Liver (tissue), 9 donors: ENCODE results near the gene SLC14A1. TPM values are rescaled to one million over a fixed set of nuclear protein-coding genes. Genes with fewer than 3 reads are reported as not detected.
A peak's percentile ranks its signal among the peaks of the same experiment; 100 is the strongest.

Experiments used
- DNase-seq: peaks from one replicate; pipeline ENCODE4 v3.0.0-alpha.2; 2017; ENCODE audit warnings: low spot score
- H3K27ac ChIP-seq, 2 donors: one replicate each; pipeline ENCODE4 v1.7.0; 2013; ENCODE audit warnings: inconsistent platforms in 2 of 2, low read length in 2 of 2, control low read depth in 1 of 2, low read depth in 1 of 2, mild to moderate bottlenecking in 1 of 2
- H3K27me3 ChIP-seq, 4 donors: one replicate each; pipeline versions ENCODE4 v1.6.1 to v1.7.0; 2013; ENCODE audit warnings: low read length in 3 of 4, inconsistent platforms in 1 of 4, mild to moderate bottlenecking in 1 of 4, moderate library complexity in 1 of 4; ENCODE audit not compliant: control insufficient read depth in 4 of 4, insufficient read depth in 4 of 4
- H3K36me3 ChIP-seq, 4 donors: one replicate each; pipeline versions ENCODE4 v1.6.1 to v1.7.0; 2013; ENCODE audit warnings: low read length in 3 of 4, mild to moderate bottlenecking in 3 of 4, low read depth in 1 of 4, moderate library complexity in 1 of 4; ENCODE audit not compliant: control insufficient read depth in 4 of 4, insufficient read depth in 3 of 4
- H3K4me1 ChIP-seq, 4 donors: one replicate each; pipeline versions ENCODE4 v1.6.1 to v1.7.0; 2013; ENCODE audit warnings: low read length in 3 of 4, mild to moderate bottlenecking in 3 of 4, moderate library complexity in 1 of 4; ENCODE audit not compliant: control insufficient read depth in 4 of 4, insufficient read depth in 4 of 4
- H3K4me3 ChIP-seq, 3 donors: one replicate each; pipeline versions ENCODE4 v1.6.1 to v1.7.0; 2013; ENCODE audit warnings: low read length in 3 of 3, control low read depth in 1 of 3, low read depth in 1 of 3, mild to moderate bottlenecking in 1 of 3
- H3K9ac ChIP-seq, 2 donors: one replicate each; pipeline ENCODE4 v1.7.0; 2013; ENCODE audit warnings: low read length in 2 of 2, mild to moderate bottlenecking in 2 of 2, moderate library complexity in 2 of 2, control low read depth in 1 of 2, low read depth in 1 of 2
- H3K9me3 ChIP-seq, 4 donors: one replicate each; pipeline versions ENCODE4 v1.6.1 to v1.7.0; 2013; ENCODE audit warnings: low read length in 3 of 4; ENCODE audit not compliant: control insufficient read depth in 4 of 4
- ATF3 ChIP-seq: IDR thresholded peaks from 2 replicates; pipeline ENCODE4 v1.6.1; 2016; ENCODE audit warnings: antibody characterized with exemption
- CTCF ChIP-seq: fragments of 150-350 bp; IDR thresholded peaks from 2 replicates; pipeline ENCODE4 v1.5.1; 2017; ENCODE audit warnings: improper control_type of control experiment, low read depth, low read length; ENCODE audit not compliant: missing input control
- FOXA1 ChIP-seq: IDR thresholded peaks from 2 replicates; pipeline ENCODE4 v1.6.1; 2016; ENCODE audit warnings: antibody characterized with exemption
- FOXA2 ChIP-seq: IDR thresholded peaks from 2 replicates; pipeline ENCODE4 v1.6.1; 2016; ENCODE audit warnings: antibody characterized with exemption
- HNF4A ChIP-seq, 2 donors: conservative IDR thresholded peaks; 2 replicates each; pipeline ENCODE4 v1.6.1; 2016; ENCODE audit warnings: antibody characterized with exemption in 2 of 2, mild to moderate bottlenecking in 2 of 2
- HNF4G ChIP-seq: IDR thresholded peaks from 2 replicates; pipeline ENCODE4 v1.6.1; 2016; ENCODE audit warnings: antibody characterized with exemption
- MAX ChIP-seq: IDR thresholded peaks from 2 replicates; pipeline ENCODE4 v1.6.1; 2016; ENCODE audit warnings: antibody characterized with exemption
- RAD21 ChIP-seq, 2 donors: IDR thresholded peaks; 2 replicates each; pipeline ENCODE4 v1.6.1; 2016; ENCODE audit warnings: antibody characterized with exemption in 2 of 2, mild to moderate bottlenecking in 2 of 2
- REST ChIP-seq: IDR thresholded peaks from 2 replicates; pipeline ENCODE4 v1.6.1; 2016; ENCODE audit warnings: antibody characterized with exemption, mild to moderate bottlenecking
- RXRA ChIP-seq, 2 donors: IDR thresholded peaks; 2 replicates each; pipeline ENCODE4 v1.6.1; 2017 to 2018; ENCODE audit warnings: antibody characterized with exemption in 2 of 2, mild to moderate bottlenecking in 1 of 2
- SP1 ChIP-seq: IDR thresholded peaks from 2 replicates; pipeline ENCODE4 v1.6.1; 2018; ENCODE audit warnings: antibody characterized with exemption, mild to moderate bottlenecking
- TAF1 ChIP-seq: conservative IDR thresholded peaks from 2 replicates; pipeline ENCODE4 v1.6.1; 2016; ENCODE audit warnings: antibody characterized with exemption, mild to moderate bottlenecking
- YY1 ChIP-seq: IDR thresholded peaks from 2 replicates; pipeline ENCODE4 v1.6.1; 2016; ENCODE audit warnings: antibody characterized with exemption, mild to moderate bottlenecking
- WGBS: extraction: QIAGEN DNeasy Blood & Tissue Kit; methylation state at CpG from one replicate; pipeline ENCODE4 v1.1.7; 2013; 5-methylcytosine and 5-hydroxymethylcytosine counted together
- polyA plus RNA-seq, 2 donors: library from polyadenylated mRNA; stranded (reverse) in 1 of 2; unstranded in 1 of 2; fragments of 200-250 nt in 1 of 2; fragments of >200 nt in 1 of 2; fragmentation: Nextera tagmentation in 1 of 2; extraction: Ambion mirVana in 1 of 2; gene quantifications; one replicate each; pipeline versions ENCODE4 v1.2.1 to v1.2.3, GENCODE V29; 2013 to 2015
- total RNA-seq, 2 donors: library from RNA; depleted of rRNA; stranded (reverse); fragments of >200 nt; gene quantifications; one replicate each; pipeline ENCODE4 v1.2.3, GENCODE V29; 2014
- donor health status: healthy.
- donor health status: healthy.
- donor health status: healthy.
- donor health status: healthy.
- donor health status: healthy.

The SLC14A1 gene
- total and polyA plus RNA-seq, 4 donors = 0.56 to 96.7 (median 0.80) TPM

GRCh38 chr18:45713239-45713638 is 10.7 kb upstream of the SLC14A1 start:
- TF ChIP-seq HNF4G = no peak
- no peak for TF ChIP-seq RXRA (IDR thresholded peaks at IDR 0.05)
- Histone ChIP-seq H3K27me3 (no peaks in the 10 kb centered on the region), H3K9ac (no peak overlapping the region), H3K4me1 (no peaks in the 10 kb centered on the region), H3K27ac (no peak overlapping the region), H3K36me3 (no peaks in the 10 kb centered on the region), H3K9me3 (peaks cover 0 to 11% (median 0%) of the 10 kb centered on the region in 4 donors), H3K4me3 (no peak overlapping the region)
- no peak for DNase-seq
- 98% methylated on average over 1 of the region's 1 CpG for WGBS

- no peak overlapping the region for H3K9ac ChIP-seq
- no peak overlapping the region for H3K27ac ChIP-seq
- no peaks in the 10 kb centered on the region for H3K4me1 ChIP-seq
- no peaks in the 10 kb centered on the region for H3K9me3 ChIP-seq
- no peak for TF ChIP-seq RAD21 (IDR thresholded peaks at IDR 0.05)
- H3K36me3 ChIP-seq = peaks cover 0 to 2% (median 0%) of the 10 kb centered on the region in 4 donors
- H3K4me3 ChIP-seq = no peak overlapping the region
- H3K27me3 ChIP-seq = no peaks in the 10 kb centered on the region
- WGBS = 88% methylated on average over 5 of the region's 5 CpGs
- no peak for DNase-seq
These were observed 8.7 kb upstream of the SLC14A1 start for GRCh38 chr18:45715212-45715780.

- H3K36me3 ChIP-seq = peaks cover 0 to 2% (median 0%) of the 10 kb centered on the region in 4 donors
- H3K9me3 ChIP-seq = no peaks in the 10 kb centered on the region
- H3K4me3 ChIP-seq = no peak overlapping the region
- H3K27me3 ChIP-seq = no peaks in the 10 kb centered on the region
- H3K27ac ChIP-seq = no peak overlapping the region
- no peak overlapping the region for H3K9ac ChIP-seq
- TF ChIP-seq ATF3 (no peak), FOXA2 (no peak), REST (no peak), FOXA1 (no peak), SP1 (no peak)
- 85% methylated on average over 7 of the region's 7 CpGs for WGBS
- no peaks in the 10 kb centered on the region for H3K4me1 ChIP-seq
- no peak for DNase-seq
These were observed 4.9 kb upstream of the SLC14A1 start for GRCh38 chr18:45719106-45719505.

GRCh38 chr18:45722899-45723298 is 1.1 kb upstream of the SLC14A1 start:
- Histone ChIP-seq H3K27me3 (no peaks in the 10 kb centered on the region), H3K9me3 (no peaks in the 10 kb centered on the region), H3K9ac (no peak overlapping the region), H3K4me1 (no peaks in the 10 kb centered on the region), H3K4me3 (no peak overlapping the region), H3K36me3 (peaks cover 0 to 2% (median 0%) of the 10 kb centered on the region in 4 donors), H3K27ac (no peak overlapping the region)
- DNase-seq = peak; percentile 98
- WGBS = 4% methylated on average over 5 of the region's 5 CpGs
- TF ChIP-seq HNF4A (conservative IDR thresholded peaks at IDR 0.05) (no peak), ATF3 (no peak), CTCF (peak; percentile 79), YY1 (no peak), REST (no peak), RAD21 (IDR thresholded peaks at IDR 0.05) (peak; percentile 83 to 93), FOXA2 (no peak), MAX (no peak), TAF1 (no peak), SP1 (no peak)
